ENCODE data around the gene NSUN4.

Gene NSUN4

DNA sequence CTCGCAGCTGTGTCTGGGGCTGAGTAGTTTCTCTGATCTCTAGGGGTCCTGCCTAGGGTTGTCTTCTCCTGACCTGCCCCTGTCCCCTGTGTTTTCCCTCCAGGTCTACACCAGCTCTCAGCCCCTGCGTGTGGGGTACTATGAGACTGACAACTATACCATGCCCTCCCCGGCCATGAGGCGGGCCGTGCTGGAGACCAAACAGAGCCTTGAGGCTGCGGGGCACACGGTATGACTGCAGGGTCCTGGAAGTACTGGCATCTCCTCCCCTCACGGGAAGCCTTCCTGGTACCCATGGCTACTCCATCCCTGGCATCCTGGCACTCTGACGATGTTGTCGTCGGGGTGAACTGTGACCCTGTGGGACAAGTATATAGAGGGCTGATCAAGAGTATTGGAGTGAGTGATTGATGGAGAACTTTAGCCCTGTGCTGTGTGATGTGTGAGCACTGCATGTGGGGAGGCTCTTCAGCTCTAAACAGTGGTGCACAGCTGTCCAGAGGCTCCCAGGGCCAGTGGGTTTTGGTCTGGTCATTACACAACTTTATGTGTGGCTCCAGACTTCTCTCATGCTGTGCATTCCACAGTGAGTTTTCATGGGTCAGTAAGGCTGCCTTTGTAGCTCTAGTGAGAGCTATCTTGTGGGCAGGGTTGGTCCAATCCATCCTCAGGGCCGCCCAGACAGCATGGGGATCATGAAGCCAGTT lies 67.9 kb downstream of the NSUN4 start:
- DNase-seq = no peak

GRCh38 chr1:46409063-46409372 lies 68.4 kb downstream of the NSUN4 start:
- DNase-seq = no peak

DNA sequence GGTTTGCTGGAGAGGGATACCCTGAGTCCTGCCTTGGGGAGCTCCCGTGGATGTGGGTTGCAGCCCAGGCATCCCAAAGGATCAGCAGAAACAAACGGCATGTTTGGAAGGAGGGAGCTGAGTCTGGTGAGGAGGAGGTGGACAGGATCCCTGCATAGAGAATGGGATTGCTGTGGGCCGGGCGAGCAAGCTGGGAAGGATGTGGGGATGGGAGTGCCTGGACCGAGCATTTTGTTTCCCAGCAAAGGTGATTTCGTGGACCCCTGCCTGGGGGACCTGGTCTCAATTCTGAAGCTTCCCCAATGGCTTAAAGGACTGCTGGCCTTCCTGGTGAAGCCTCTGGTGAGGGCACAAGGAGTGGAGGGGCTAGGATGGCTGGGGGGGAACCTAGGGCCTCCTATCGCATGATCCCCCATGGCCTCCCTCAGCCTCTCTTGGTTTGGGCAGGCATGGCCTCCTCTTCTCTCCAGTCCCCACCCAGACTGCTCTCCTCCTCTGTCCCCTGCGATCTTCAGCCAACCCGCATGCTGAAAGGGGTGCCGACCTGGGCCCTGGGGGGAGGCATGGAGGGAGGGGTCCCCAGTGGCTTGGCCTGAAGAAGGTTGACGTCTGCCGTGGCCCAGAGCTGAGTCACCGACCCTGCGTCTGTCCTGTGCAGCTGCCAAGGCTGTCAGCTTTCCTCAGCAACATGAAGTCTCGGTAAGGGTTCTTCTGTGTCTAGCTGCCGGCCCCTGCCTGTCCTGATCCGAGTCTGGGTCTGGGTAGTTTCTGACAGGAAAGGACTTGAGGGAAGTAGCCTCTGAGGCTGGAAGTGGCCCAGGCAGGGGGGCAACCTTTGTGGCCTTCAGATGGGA lies 69.8 kb downstream of the NSUN4 start:
- no peak for DNase-seq

DNA sequence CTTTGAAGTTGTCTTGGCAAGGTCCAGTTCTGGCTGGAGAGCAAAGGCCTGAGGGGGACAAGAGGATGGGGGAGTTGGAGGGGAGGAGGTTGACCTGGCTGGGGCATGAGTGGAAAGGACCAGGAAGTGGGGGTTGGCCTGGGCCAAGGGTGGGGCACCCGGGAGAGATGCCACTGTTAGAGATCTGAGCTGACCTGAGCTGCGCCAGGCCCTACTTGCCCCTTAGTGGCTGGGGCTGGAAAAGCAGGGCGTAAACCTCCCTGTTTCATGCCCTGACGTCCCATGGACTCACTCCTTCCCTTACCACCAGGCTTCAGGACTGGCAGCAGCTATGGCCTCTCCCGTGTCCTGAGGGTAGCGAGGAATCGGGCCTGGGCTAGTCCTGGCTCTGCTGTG lies 70.4 kb downstream of the NSUN4 start:
- no peak for DNase-seq

Data from NCI-H2227 treated with DMSO at 0.1 percent for 48 hours (cell line).